GM21825 (cell line): ENCODE data around the gene OR8H3.
"Not testable (repeated sequence)": the region's sequence is repeated elsewhere in the genome, so short reads cannot be mapped to it uniquely, and the experiment has no call there.

Experiments
- ATAC-seq: cut with Tn5 transposase; IDR thresholded peaks from one replicate; pipeline ENCODE4 v1.9.1; 2021; ENCODE audit warnings: mild to moderate bottlenecking, moderate library complexity; ENCODE audit not compliant: unreplicated experiment

OR8H3 gene

DNA sequence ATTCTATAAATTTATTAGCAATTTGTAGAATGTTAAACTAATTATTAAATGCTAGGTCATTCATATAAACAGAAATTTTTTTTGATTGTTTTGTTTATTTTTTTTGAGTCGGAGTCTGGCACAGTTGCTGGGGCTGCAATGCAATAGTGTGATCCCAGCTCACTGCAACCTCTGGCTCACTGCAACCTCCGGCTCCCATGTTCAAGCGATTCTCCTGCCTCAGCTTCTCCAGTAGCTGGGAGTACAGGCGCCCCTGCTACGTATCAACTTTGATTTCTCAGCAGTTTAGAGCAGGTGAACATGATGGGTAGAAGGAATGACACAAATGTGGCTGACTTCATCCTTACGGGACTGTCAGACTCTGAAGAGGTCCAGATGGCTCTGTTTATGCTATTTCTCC, at the start of gene OR8H3:
TSS of gene OR8H3 (plus strand) at position 301 of the 400 bp plus-strand sequence. CDS start at position 301, 0 bp downstream.
- ATAC-seq = no peak

DNA sequence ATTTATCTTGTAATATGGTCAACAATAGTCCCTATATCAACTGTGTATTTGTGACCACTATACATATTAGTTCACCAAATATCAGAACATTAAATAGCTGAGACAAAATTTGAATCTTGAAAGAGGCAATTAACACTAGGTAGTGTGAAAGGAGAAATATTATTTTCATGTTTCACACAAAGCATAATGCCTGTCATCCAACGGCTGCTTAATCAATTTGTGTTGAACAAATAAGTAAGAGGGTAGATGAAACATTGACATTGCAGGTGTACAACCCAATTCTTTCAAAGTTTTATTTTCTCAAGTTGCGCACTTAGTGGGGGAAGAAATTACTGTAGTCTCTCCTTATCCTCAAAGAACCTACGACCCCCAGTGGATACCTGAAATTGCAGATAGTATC, 32.5 kb upstream of the OR8H3 start:
- ATAC-seq = no peak

DNA sequence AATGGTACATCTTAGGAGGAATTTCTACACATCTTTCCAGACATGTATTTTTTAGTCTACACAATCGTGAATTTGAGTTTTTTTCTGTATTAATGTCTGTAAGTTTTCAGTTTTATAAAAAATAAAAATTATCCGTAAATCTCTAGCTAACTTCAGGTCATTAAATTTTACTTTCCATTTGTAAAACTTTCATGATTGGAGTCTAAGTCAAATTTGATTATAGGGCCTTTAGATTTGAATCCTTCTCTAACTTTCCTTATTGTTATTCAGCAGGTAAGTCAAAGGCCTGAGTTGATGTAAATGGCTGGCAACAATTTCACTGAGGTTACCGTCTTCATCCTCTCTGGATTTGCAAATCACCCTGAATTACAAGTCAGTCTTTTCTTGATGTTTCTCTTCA, 29.2 kb upstream of the OR8H3 start, which contains the start of gene OR8I2:
TSS of gene OR8I2 (plus strand) at position 301 of the 400 bp plus-strand sequence. CDS start at position 301, 0 bp downstream.
- ATAC-seq = no peak

GRCh38 chr11:56103210-56103737, 18.9 kb upstream of the OR8H3 start, which contains the start of gene OR8H2:
Gene OR8H2, plus strand, starts transcription at chr11:56103687. Its CDS starts 1,356 bp downstream, at chr11:56105043.
- ATAC-seq = no peak

DNA sequence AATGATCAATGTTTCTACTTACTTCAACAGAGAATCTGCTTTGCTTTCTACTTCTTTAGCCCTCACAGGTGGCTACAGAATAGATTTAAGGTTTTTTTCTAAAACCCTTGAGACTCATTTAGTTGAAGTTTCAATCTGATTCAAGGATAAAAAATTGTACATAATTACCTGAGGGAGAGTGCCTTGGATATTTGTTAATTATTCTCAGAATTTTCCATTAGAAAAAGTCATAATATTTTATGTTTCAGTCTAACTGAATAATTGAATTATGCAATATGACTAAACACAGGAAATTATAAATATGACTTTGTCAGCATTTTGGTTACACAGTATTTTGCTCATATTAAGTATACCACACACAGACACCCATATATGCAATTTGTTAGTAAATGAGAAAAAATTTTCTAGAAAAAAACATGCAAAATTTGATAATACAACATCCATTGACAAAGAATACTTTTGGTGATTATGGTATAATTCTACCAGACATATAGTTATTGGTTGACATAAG, 18.0 kb downstream of the OR8H3 start, which contains the start of gene OR8J3:
TSS of gene OR8J3 (minus strand) at position 51 of the 511 bp plus-strand sequence. CDS start 2,483 bp downstream, outside the sequence.
- ATAC-seq = no peak

DNA sequence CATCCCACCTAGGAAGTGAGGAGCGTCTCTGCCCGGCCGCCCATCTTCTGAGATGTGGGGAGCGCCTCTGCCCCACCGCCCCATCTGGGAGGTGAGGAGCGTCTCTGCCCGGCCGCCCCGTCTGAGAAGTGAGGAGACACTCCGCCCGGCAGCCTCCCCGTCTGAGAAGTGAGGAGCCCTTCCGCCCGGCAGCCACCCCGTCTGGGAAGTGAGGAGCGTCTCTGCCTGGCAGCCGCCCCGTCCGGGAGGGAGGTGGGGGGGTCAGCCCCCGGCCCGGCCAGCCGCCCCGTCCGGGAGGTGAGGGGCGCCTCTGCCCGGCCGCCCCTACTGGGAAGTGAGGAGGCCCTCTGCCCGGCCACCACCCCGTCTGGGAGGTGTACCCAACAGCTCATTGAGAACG, 21.5 kb downstream of the OR8H3 start:
- ATAC-seq = not testable (repeated sequence)

- ATAC-seq = no peak
Observed at GRCh38 chr11:56151376-56151775, 29.2 kb downstream of the OR8H3 start.

GRCh38 chr11:56152333-56152732, 30.2 kb downstream of the OR8H3 start:
- no peak for ATAC-seq

- no peak for ATAC-seq
Observed at GRCh38 chr11:56160217-56160616, 38.0 kb downstream of the OR8H3 start, which contains the start of gene OR8K5. Gene OR8K5, minus strand, starts transcription at chr11:56160317. Its CDS starts 0 bp downstream, at chr11:56160317.

GRCh38 chr11:56163804-56164203, 41.6 kb downstream of the OR8H3 start:
- no peak for ATAC-seq

- no peak for ATAC-seq
Observed at GRCh38 chr11:56172256-56172830, 50.2 kb downstream of the OR8H3 start.
